B cell (primary cell): ENCODE data around the gene GPI. TPM values are rescaled to one million over a fixed set of nuclear protein-coding genes. Genes with fewer than 3 reads are reported as not detected.
"Not testable (repeated sequence)": the region's sequence is repeated elsewhere in the genome, so short reads cannot be mapped to it uniquely, and the experiment has no call there.

Experiments
- ATAC-seq: fragments of 200-7000 bp; cut with Tn5 transposase; one replicate; pipeline ENCODE4 v1.10.0; 2021; ENCODE audit warnings: low read depth, mild to moderate bottlenecking, moderate number of reproducible peaks, moderate library complexity
- CTCF ChIA-PET: fragments of 350-600 bp; sonication (Branson Sonifier 250); formaldehyde crosslinking; loops from one replicate; lab custom pipeline; 2021; ENCODE audit warnings: antibody characterized with exemption, inconsistent platforms; lab: Charles Lee
- POLR2A ChIA-PET: fragments of 350-600 bp; sonication (Branson Sonifier 250); formaldehyde crosslinking; loops from one replicate; lab custom pipeline; 2021; ENCODE audit warnings: antibody characterized with exemption; lab: Charles Lee
- DNase-seq: peaks from one replicate; pipeline ENCODE4 v3.0.0; 2013
- H2AFZ ChIP-seq: 2 replicates; pipeline ENCODE4 v1.6.1; 2012; ENCODE audit warnings: mild to moderate bottlenecking, low read depth, low read length; ENCODE audit not compliant: insufficient read depth, poor library complexity, severe bottlenecking
- H3K27ac ChIP-seq, 2 donors: 1 replicate in 1 of 2; 2 replicates in 1 of 2; pipeline ENCODE4 v1.5.1; 2012 to 2013; ENCODE audit warnings: low read length in 2 of 2, mild to moderate bottlenecking in 2 of 2, moderate library complexity in 1 of 2
- H3K27me3 ChIP-seq, 4 experiments: fragments of 200-600 bp in 1 of 4; sonication (generic) in 1 of 4; replicated peaks in 1 of 4; 1 replicate in 2 of 4; 2 replicates in 2 of 4; pipeline versions ENCODE4 v1.6.1 to v1.7.0; 2013 to 2016; ENCODE audit warnings: low read length in 3 of 4, mild to moderate bottlenecking in 2 of 4, mixed read lengths in 1 of 4, moderate library complexity in 1 of 4; ENCODE audit not compliant: insufficient read depth in 4 of 4, control insufficient read depth in 3 of 4; ENCODE audit errors: control extremely low read depth in 1 of 4
- H3K36me3 ChIP-seq, 2 experiments: replicated peaks in 1 of 2; 1 replicate in 1 of 2; 2 replicates in 1 of 2; pipeline versions ENCODE4 v1.6.1 to v1.7.1; 2013; ENCODE audit warnings: low read length in 1 of 2; ENCODE audit not compliant: insufficient read depth in 2 of 2, control insufficient read depth in 1 of 2; ENCODE audit errors: control extremely low read depth in 1 of 2, extremely low read depth in 1 of 2
- H3K4me1 ChIP-seq, 2 donors: fragments of 200-600 bp in 1 of 2; sonication (generic) in 1 of 2; 1 replicate in 1 of 2; 2 replicates in 1 of 2; pipeline versions ENCODE4 v1.5.1 to v1.6.1; 2013 to 2017; ENCODE audit warnings: low read length in 2 of 2; ENCODE audit not compliant: control insufficient read depth in 2 of 2, insufficient read depth in 2 of 2
- H3K4me2 ChIP-seq: replicated peaks from 2 replicates; pipeline ENCODE3; 2012; ENCODE audit warnings: mild to moderate bottlenecking, low read depth, low read length; ENCODE audit not compliant: poor library complexity, severe bottlenecking
- H3K4me3 ChIP-seq, 5 experiments: fragments of 200-600 bp in 1 of 5; sonication (generic) in 1 of 5; 1 replicate in 3 of 5; 2 replicates in 2 of 5; pipeline versions ENCODE4 v1.5.1 to v1.7.0; 2011 to 2016; ENCODE audit warnings: low read length in 4 of 5, mild to moderate bottlenecking in 4 of 5, low read depth in 2 of 5, control low read depth in 1 of 5, moderate library complexity in 1 of 5; ENCODE audit not compliant: insufficient read depth in 1 of 5; ENCODE audit errors: control extremely low read depth in 1 of 5, extremely low read depth in 1 of 5
- H3K79me2 ChIP-seq: fragments of 200-600 bp; sonication (generic); one replicate; pipeline ENCODE4 v1.6.0; 2016; ENCODE audit warnings: low read length; ENCODE audit not compliant: control insufficient read depth, insufficient read depth
- H3K9ac ChIP-seq: fragments of 200-600 bp; sonication (generic); 2 replicates; pipeline ENCODE4 v1.6.1; 2017; ENCODE audit warnings: mild to moderate bottlenecking, low read length, moderate library complexity
- H3K9me3 ChIP-seq, 3 donors: one replicate each; pipeline versions ENCODE4 v1.6.1 to v1.7.1; 2013; ENCODE audit warnings: low read length in 2 of 3; ENCODE audit not compliant: control insufficient read depth in 2 of 3, insufficient read depth in 1 of 3; ENCODE audit errors: control extremely low read depth in 1 of 3
- H4K20me1 ChIP-seq: 2 replicates; pipeline ENCODE4 v1.6.0; 2012; ENCODE audit warnings: mild to moderate bottlenecking, low read length; ENCODE audit not compliant: insufficient read depth, control insufficient read depth, poor library complexity, severe bottlenecking
- H3K27ac Mint-ChIP-seq: one replicate; pipeline ENCODE4 v1.8.0; 2021; ENCODE audit warnings: mixed read lengths
- H3K27me3 Mint-ChIP-seq: one replicate; pipeline ENCODE4 v1.8.0; 2021; ENCODE audit warnings: mixed read lengths
- H3K4me1 Mint-ChIP-seq: one replicate; pipeline ENCODE4 v1.8.0; 2021; ENCODE audit warnings: mixed read lengths
- H3K4me3 Mint-ChIP-seq: one replicate; pipeline ENCODE4 v1.8.0; 2021; ENCODE audit warnings: mixed read lengths
- H3K9me3 Mint-ChIP-seq: one replicate; pipeline ENCODE4 v1.8.0; 2022; ENCODE audit warnings: mixed read lengths; ENCODE audit not compliant: insufficient read depth
- CTCF ChIP-seq: fragments of 200-600 bp; IDR thresholded peaks from one replicate; pipeline ENCODE4 v1.8.0; 2022; ENCODE audit warnings: antibody characterized with exemption, mild to moderate bottlenecking
- EZH2 ChIP-seq: IDR thresholded peaks from 2 replicates; pipeline ENCODE4 v1.6.1; 2012; ENCODE audit warnings: borderline replicate concordance, low read depth, mild to moderate bottlenecking, moderate library complexity, low read length; ENCODE audit not compliant: insufficient read depth, poor library complexity, severe bottlenecking
- WGBS: methylation state at CpG from one replicate; pipeline ENCODE4 v1.1.5; 2013; ENCODE audit warnings: missing lambda C conversion rate; ENCODE audit not compliant: insufficient coverage; 5-methylcytosine and 5-hydroxymethylcytosine counted together
- intact Hi-C: fragments of 100-400 bp; cut with micrococcal nuclease; formaldehyde crosslinking; loops from one replicate; pipeline ENCODE4 v1.10.0; 2022
- polyA plus RNA-seq: library from polyadenylated mRNA; depleted of rRNA; stranded (reverse); fragments of >200 nt; gene quantifications from 2 replicates; pipeline ENCODE4 v1.2.3, GENCODE V29; 2012
- total RNA-seq, 2 donors: library from RNA; stranded (reverse); fragments of 120-200 nt in 1 of 2; gene quantifications; 1 replicate in 1 of 2; 2 replicates in 1 of 2; pipeline versions ENCODE4 v1.2.3 to v1.2.4, GENCODE V29; 2013 to 2022

GPI gene
- total and polyA plus RNA-seq, 2 donors (not counting 1 experiment from before 2014, with no cell fraction given), result 74.5 to 102 TPM

GRCh38 chr19:34328982-34329381 lies 36.0 kb upstream of the GPI start:
- no peaks in the 10 kb centered on the region for H3K27me3 ChIP-seq
- DNase-seq, result no peak
- H3K4me2 ChIP-seq, result no peak overlapping the region
- no peak overlapping the region for H3K4me3 ChIP-seq
- ATAC-seq, result no peak
- no peak overlapping the region for H2AFZ ChIP-seq
- H3K9me3 ChIP-seq, result no peaks in the 10 kb centered on the region
- intact Hi-C loops, result no loop called here
- no peak for TF ChIP-seq EZH2
- no peak for TF ChIP-seq CTCF
- Mint-ChIP-seq H3K27ac (no peak overlapping the region), H3K9me3 (no peaks in the 10 kb centered on the region), H3K27me3 (no peaks in the 10 kb centered on the region), H3K4me3 (no peak overlapping the region), H3K4me1 (no peaks in the 10 kb centered on the region)
- POLR2A ChIA-PET, result interaction anchor here (0.7 kb wide), 1 partner anchor 511 kb away, joined by 4 read pairs; no protein-coding TSS in a partner anchor
- H3K27ac ChIP-seq, result no peak overlapping the region
- no peak overlapping the region for H3K9ac ChIP-seq
- peaks cover 7% of the 10 kb centered on the region for H3K79me2 ChIP-seq
- no peaks in the 10 kb centered on the region for H3K4me1 ChIP-seq
- WGBS, result no CpG with 5 or more reads among the region's 1 CpG
- CTCF ChIA-PET, result no interaction called here
- peaks cover 3 to 83% of the 10 kb centered on the region in 2 experiments for H3K36me3 ChIP-seq
- H4K20me1 ChIP-seq, result no peaks in the 10 kb centered on the region

- Histone ChIP-seq H3K4me2 (no peak overlapping the region), H3K9ac (no peak overlapping the region), H3K79me2 (peaks cover 5% of the 10 kb centered on the region), H4K20me1 (no peaks in the 10 kb centered on the region), H3K9me3 (no peaks in the 10 kb centered on the region), H3K4me1 (no peaks in the 10 kb centered on the region), H3K27ac (no peak overlapping the region), H3K36me3 (peaks cover 2 to 80% of the 10 kb centered on the region in 2 experiments), H3K4me3 (no peak overlapping the region), H3K27me3 (no peaks in the 10 kb centered on the region), H2AFZ (no peak overlapping the region)
- CTCF ChIA-PET, result interaction anchor here (0.9 kb wide), 1 partner anchor 89 kb away, joined by 4 read pairs; no protein-coding TSS in a partner anchor
- POLR2A ChIA-PET, result no interaction called here
- 99% methylated on average over 4 of the region's 4 CpGs for WGBS
- intact Hi-C loops, result no loop called here
- no peak overlapping the region for H3K4me3 Mint-ChIP-seq
- ATAC-seq, result no peak
- H3K4me1 Mint-ChIP-seq, result no peaks in the 10 kb centered on the region
- TF ChIP-seq CTCF (no peak), EZH2 (no peak)
- DNase-seq, result no peak
- H3K27me3 Mint-ChIP-seq, result no peaks in the 10 kb centered on the region
- no peak overlapping the region for H3K27ac Mint-ChIP-seq
- no peaks in the 10 kb centered on the region for H3K9me3 Mint-ChIP-seq
Observed at GRCh38 chr19:34330116-34330515, 34.9 kb upstream of the GPI start.

DNA sequence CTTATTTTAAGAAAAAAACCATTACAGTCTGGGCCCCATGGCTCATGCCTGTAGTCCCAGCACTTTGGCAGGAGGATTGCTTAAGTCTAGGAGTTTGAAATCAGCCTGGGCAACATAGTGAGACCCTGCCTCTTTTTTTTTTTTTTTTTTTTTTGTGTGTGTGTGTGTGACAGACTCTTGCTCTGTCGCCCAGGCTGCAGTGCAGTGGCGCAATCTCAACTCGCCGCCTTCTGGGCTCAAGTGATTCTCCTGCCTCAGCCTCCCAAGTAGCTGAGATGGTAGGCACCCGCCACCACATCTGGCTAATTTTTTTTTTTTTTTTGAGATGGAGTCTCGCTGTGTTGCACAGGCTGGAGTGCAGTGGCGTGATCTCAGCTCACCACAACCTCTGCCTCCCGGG lies 34.4 kb upstream of the GPI start:
- H3K4me3 Mint-ChIP-seq, H3K4me1 Mint-ChIP-seq, DNase-seq, H3K4me2 ChIP-seq, H2AFZ ChIP-seq, H3K9me3 ChIP-seq, H3K27me3 ChIP-seq, H3K27ac ChIP-seq, H3K27me3 Mint-ChIP-seq, H3K27ac Mint-ChIP-seq, H4K20me1 ChIP-seq, H3K4me3 ChIP-seq, H3K79me2 ChIP-seq, H3K4me1 ChIP-seq, ATAC-seq, H3K9ac ChIP-seq, intact Hi-C loops, POLR2A ChIA-PET, H3K9me3 Mint-ChIP-seq: not testable (repeated sequence)
- CTCF ChIA-PET, result interaction anchor here (1.9 kb wide), 1 partner anchor 61 kb away, joined by 7 read pairs; no protein-coding TSS in a partner anchor
- H3K36me3 ChIP-seq, result peaks cover 2 to 76% of the 10 kb centered on the region in 2 experiments
- 100% methylated on average over 6 of the region's 8 CpGs for WGBS
